ENCODE measurements around the gene POU2F1.
"Not testable (repeated sequence)": the region's sequence is repeated elsewhere in the genome, so short reads cannot be mapped to it uniquely, and the experiment has no call there.

Gene POU2F1

DNA sequence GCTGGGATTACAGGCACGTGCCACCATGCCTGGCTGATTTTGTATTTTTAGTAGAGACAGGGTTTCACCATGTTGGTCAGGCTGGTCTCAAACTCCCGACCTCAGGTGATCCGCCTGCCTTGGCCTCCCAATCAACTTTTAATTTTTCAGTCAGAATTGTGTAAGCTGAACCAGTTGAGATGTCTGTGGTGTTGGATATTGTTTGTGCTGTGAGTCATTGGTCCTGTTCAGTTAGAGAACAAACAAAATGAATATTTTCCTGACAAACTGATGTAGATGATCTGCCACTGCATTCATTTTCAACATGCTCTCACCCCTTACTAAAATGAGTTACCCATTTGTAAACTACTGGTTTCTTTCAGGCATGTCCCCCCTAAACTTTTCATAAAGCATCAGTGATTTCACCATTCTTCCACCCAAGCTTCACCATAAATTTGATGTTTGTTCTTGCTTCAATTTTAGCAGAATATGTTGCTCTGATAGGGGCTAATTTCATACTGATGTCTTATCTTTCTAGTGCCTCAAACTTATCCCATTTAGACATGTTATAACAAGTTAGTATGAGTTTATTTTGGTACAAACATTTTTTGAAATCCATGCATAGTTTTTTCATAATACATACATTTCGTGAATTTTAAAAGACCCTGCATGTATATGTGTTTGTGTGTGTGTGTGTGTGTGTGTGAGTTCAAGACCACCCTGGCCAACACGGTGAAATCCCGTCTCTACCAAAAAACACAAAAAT is 15.2 kb upstream of the POU2F1 start:
- DNase-seq, result not testable (repeated sequence)

DNA sequence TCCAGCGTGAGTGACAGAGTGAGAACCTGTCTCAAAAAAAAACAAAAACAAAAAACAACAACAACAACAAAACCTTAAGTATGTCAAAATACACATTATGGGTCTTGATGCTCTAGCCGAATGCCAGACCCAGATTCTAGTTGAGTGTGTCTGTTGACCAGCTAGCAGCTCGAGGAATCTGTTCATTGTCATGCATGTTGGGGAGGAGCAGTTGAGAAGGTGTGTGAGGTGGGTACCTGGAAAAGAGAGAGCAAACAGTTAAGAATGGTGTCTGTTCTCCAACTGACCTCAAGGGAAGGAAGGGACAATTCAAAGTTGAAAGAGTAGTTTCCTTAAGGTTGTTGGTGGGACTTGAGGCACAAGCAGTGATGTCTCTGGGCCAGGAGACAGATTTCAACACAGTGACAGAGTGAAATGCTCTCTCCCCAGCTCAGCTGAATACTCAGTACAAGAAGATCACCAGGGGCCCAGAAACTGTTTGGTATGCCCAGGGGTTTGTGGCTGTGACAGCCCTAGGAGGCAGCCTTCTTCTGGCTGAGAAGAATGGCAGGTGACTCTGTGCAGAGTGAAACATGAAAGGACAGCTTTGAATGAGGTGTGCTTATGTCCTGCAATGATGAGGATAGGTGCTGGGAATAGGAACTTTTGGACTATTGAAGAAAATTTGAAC is 14.4 kb upstream of the POU2F1 start:
- DNase-seq, result no peak

DNA sequence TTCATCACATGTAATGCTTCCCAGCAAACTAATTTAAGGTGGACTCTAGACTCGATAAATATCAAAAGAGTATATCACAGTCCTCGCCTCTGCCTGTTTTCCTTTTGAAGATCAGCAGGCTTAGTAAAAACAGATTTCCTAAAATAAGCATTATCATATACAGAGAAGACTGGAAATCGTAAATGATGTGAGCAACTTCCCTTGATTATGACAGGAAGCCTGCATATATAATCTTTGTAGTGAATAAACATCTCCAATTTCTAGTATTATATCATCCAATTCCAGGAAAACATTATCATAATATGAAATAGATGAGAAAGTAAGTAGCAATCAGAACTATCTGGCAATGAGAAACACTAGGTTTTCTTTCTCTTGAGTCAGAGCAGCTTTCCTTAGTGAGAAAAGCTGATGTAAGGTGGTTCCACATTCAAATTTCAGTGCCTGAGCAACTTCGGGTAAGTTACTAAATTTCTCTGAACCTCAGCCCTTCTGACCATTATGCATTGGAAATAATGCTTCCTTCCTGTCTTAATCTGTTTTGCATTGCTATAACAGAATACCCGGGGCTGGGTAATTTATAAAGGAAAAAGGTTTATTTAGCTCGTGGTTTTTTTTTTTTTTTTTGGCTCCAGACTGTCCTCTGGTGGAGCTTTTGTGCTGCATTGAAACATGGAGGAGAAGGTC is 12.6 kb upstream of the POU2F1 start:
- DNase-seq, result no peak

DNA sequence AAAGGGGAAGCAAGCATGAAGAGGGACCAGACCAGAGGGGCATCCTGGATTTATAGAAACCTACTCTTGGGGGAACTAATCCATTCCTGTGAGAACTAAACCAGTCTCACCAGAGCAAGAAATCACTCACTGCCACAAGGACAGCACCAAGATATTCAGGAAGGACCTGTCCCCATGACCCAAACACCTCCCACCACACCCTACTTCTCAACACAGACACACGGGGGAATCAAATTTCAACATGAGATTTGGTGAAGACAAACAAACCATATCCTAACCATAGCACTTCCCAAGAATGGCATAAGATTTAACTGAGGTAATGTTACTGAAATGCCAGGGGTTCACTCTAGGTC is 12.1 kb upstream of the POU2F1 start:
- no peak for DNase-seq

DNA sequence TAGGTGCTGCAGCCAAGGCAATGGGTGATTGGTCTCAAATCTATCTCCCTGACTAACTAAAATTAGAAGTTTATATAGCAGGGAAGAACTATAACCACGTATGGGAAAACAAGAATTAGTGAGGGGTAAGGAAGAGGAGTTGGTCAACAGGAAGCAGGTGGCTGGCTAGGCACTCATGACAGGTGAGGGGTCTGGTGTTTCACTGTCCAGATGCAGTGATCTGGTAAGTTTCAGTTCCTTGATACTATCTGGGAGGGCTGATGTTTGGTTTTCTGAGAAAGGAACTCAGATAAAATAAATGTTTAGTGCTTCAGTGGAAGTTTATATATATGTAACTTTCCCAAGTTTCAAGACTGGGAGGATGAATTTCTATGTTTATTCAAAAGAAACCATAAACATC is 11.6 kb upstream of the POU2F1 start:
- no peak for DNase-seq

DNA sequence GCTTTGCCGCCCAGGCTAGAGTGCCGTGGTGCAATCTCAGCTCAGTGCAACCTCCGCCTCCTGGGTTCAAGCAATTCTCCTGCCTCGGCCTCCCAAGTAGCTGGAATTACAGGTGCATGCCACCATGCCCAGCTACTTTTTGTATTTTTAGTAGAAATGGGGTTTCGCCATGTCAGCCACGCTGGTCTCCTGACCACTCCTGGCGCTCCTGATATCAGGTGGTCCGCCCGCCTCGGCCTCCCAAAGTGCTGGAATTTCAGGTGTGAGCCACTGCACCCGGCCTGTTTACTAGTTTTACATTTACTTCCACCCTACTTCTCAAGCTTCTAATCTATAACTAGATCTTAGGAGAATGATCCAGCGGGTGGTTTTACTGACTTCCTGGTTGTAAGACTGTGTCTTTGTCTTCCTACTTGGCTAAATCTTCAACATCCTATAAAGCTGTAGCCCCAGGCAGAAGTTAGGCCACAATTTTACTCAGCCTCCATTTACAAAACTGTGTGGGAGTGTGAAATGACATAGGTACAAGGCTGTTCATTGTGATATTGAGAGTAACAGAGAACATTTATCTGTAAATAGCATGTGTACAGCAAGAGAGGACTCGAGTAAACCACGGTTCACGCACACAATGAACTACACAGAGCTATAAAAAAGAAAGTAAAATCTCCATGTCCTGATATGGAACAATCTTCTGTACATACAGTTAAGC is 9.6 kb upstream of the POU2F1 start:
- DNase-seq, result no peak

DNA sequence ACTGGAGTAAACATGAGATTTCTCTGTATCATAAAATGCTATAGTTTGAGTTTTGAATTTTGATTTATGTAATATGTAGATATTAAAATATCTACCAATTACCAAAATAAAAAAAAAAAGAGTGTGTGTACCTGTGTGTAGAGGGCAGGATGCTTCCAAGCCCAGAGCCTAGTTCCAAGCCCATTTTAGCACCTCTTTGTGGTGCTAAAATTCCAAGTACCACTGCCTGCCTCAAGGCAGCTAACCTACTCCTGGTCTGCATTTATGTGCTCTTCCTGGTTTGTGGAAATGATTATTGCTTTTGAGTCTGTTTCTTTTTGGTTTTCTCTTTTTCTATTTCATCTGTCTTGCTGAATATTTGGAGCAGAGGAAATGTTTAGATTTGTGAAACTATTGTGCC is 8.7 kb upstream of the POU2F1 start:
- DNase-seq, result no peak

DNA sequence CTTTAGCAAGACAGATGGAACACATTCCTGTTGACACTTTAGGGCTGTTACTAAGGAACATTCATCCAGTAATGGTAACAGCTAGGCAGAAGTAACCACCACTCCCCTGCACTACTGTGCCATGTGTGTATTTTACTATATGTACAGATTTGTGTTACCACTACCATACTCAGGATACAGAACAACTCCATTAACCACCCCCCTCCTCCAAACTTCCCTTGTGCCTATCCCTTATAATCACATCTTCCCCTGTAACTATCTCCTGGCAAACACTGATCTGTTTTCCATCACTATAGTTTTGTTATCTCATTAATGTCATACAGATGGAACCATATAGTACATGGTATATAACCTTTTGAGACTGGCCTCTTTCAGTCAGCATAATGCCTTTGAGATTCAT is 3.9 kb upstream of the POU2F1 start:
- DNase-seq, result no peak

DNA sequence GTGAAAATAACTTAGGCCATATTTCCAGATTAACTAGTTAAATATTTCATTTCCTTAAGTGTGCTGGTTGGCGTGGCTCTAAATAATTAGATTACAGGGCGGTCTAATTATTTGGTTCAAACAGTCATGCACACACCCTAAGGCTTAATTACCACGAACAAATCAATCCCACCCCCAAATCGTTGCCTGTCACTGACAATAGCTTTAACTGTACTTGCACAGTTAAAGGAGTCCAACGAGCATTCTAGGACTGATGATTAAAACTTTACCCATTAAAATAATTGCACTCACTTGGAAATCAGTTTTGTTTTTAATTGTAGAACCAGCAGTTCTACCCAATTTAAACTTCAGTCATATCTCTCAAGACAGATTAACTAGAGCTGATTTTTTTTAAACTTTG is 1.5 kb upstream of the POU2F1 start:
- DNase-seq, result no peak

DNA sequence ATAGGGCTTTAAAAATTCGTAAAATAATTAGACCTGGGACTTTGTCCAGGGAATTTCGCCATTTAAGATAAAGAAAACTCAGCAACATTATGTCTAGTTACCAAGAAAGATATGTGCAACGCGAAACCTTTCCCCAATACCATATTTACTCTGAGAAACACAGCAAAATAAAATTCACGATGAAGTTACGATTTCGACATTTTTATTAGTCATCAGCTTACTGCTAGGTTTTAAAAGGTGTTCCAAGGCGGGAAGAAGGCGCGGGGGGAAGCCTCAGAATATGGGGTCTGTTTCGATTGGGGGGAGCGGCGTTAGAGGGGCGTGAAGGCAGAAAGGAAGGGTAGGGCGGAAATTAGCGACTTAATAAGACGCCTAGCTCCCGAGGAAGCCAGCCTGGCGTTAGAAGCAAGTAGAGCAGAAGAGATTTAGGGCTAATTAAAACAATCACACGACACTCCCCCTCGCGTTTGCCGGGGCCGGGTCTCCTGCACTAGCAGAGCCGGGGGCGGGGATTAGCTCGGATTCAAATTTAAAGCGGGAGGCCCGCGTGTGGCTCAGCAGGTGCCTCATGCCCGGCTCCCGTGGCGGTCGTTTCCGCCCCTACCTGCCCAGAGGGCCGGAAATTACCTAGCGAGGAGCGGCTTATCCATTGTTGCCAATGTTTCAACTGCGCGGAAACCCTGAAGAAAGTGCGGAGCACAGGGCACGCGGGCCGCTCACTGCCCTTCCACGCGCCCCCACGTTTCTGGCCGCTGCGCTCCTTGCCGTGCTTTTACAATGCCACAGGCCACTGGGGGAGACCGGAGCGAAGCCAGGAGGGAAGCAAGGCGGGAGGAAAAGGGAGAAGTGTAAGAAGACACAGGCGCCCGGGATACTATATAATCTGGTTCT is 795 bp upstream of the POU2F1 start:
- peak in 53 of 58 donors; percentile 43 to 88 (median 72) for DNase-seq

DNA sequence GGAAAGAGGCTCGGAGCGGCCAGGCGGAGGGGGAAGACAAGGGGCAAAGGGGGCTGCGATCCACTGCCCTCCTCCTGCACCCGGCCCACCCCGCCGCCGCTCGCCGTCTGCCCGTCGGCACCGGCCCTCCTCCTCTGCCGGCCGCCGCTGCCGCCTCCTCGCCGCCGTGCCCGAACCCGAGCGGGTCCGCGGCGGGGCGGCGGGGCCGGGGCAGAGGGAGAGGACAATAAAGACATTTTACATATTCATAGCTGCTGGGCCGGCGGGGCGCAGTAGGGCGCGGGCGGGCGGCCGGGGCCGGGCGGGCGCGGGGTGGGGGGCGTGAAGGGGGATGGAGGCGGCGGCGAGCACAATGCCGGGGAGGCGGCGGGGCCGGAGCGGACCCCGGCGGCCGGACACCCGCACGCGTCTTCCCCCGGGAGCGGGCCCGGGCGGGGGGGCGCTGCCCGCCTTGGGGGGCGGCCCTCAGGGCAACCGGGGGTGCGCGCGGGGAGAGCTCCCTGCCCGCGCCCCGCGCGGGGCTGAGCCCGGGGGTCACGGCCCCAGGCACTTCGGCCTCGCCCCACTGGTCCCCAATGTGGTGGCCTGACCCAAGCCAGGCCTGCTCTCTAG is 546 bp downstream of the POU2F1 start:
- DNase-seq, result peak in 26 of 58 donors; percentile 14 to 67 (median 40)

DNA sequence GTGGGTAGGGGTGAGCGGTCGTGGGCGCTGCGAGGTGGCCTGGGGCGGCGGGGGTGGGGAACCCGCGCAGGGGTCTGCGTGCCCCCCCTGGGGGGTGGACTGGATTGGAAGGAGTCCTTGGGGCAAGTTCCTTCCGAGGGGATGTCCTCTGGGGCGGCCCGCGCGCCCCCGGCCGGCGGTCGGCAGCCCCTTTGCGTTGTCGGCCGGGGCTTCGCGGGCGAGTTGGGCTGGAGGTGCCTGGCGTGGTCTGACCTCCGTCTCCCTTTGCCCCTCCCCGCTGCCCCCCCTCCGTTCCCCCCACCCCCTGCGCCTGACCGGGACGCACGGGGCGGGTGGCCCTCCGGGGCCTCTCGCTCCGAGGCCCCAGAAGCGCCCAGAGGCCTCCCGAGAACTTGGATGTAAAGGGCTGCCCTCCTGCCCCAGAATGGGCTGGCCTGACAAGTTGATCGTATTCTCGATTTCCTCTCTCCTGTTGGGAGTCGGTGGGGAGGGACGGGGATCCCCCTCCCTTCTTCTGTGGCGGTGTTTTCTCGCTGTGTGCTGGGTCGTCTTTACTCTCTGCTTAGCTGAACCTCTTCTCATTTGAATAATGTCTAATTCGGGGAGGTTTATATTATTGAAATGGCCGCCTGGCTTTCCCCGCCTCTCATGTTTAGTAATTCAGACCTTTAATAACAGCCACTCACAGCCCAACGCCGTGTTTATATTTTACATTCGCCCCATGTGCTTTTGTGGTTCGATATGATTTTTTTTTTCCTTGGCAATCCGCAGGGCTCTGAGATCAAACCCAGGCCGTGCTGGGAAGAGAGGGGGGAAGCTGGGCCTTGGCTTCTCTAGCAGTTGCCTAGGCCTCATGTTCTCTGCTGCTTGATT is 1.3 kb downstream of the POU2F1 start:
- peak in 51 of 58 donors; percentile 5 to 81 (median 48) for DNase-seq

DNA sequence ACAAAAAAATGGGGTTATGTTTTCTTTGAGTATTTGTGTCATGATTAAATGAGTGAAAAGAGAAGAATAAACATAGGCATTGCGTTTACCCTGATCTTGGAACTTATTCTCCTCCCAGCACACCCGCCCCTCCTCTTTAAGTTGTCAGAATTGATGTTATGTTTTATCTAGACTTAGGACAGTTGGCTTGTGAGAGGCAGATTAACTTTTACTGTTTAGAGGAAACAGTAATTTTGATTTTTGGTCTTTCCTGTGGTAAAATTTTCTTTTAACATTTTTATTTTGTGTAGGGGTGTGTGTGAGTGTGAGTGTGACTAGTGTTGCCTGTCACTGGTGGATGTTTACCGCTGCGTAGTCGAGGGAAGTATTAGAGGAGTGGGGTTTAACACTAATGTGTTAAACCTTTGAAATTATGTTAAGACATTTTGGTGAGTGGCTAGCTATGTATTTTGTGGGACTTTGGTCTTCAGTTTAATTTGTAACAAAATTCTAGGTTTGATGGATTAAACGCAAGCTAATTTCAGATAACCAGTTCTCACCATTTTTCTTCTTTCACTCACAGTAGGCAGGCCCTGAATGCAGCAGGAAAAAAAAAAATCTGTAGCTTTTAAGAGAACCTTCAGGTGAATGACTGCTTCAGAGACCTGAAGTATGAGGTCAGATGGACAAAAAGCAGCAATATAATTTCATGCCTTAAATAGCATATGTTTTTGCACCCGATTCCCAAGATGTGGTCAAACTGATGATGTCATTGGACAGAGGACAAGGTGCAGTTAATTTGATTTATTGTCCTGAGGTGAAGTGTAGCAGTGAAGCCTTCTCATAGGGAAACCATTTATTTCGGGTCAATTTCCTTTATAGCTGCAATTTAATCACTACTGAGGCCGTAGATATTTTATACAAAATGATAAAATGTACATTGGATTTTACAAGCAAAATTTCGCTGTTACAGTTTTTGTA is 2.7 kb downstream of the POU2F1 start:
- DNase-seq, result no peak

DNA sequence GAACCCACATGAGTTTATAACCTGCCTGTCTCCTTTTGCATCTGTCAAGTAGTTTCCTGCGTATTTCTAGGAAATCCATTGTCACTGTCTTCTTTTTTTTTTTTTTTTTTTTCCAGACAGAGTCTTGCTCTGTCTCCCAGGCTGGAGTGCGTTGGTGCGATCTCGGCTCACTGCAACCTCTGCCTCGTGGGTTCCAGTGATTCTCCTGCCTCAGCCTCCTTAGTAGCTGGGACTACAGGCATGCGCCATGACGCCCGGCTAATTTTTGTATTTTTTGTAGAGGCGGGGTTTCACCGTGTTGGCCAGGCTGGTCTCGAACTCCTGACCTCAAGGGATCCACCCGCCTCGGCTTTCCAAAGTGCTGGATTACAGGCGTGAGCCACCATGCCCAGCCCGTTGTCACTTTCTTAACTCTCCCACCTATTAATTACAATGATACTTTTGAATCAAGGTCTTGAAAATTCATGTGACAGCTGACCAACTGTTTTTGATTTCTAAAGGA is 4.1 kb downstream of the POU2F1 start:
- DNase-seq, result not testable (repeated sequence)

DNA sequence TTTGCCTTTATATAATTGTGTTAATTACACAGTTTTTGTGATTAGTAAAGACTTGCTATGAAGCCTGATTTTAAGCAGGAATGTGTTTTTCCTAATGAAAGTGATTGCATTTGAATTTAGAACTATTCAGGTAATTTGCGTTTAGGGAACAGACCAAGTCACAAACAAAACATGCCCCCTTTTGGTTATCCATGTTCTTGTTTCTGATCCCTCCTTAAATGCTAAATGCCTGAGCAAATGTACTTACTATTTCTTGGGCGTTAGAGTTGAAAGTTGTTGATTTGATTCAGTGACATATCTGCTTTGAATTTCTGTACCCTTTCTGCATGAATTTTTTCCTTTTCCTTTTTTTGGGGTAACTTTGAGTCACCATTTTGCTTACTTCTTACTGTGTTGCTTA is 5.2 kb downstream of the POU2F1 start:
- no peak for DNase-seq

DNA sequence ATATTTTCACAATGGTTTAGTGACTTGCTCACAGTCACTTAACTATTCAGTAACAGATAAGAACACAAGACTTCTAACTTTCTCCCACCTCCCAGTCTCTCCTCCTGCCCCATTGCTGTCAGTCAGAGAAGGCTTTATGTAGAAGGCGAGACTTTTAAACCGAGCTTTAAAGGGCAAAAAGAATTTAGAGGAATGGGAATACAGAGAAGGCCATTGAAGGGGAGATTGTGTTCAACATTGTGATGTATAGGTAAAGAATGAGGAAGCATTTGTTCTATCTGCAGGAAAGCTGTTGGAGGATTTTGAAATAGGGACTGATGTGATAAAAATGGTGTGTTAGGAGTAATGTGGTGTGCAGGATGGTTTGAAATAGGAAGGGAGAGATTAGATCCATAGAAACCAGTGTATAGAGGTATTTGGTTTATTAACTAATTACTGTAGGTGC is 7.3 kb downstream of the POU2F1 start:
- DNase-seq, result no peak

DNA sequence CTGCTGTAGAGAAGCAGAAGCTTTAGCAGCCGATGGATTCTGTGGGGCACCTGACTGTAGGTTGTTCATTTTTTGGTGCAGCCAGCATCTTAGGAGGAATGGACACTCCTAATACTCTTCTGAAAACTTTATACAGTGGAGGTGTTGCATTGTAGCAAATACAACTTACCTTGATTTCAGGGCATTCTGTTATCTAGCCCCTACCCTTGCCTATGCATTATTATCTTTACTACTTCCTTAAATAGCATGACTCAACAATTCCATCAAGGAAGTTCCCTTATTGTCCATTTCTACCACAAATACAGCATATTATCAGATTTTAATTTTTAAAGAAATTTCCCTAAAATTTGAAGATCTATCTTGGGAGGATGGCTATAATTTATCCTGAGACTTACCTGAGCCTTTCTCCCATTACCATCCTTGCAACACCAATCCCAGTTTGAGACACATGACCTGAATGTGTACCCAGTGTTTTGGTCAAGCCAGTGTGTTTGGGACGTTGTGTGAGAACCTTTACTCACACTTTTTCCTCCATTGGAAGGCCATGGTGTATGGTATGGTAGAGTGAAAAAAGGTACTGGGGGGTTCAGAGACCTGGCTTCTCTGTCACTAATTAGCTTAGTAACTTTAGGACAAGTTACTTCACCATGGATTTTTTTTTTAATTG is 9.2 kb downstream of the POU2F1 start:
- no peak for DNase-seq
